Measurements from ENCODE around the gene TEX19. TPM values are rescaled to one million over a fixed set of nuclear protein-coding genes. Genes with fewer than 3 reads are reported as not detected.
"Not testable (repeated sequence)": the region's sequence is repeated elsewhere in the genome, so short reads cannot be mapped to it uniquely, and the experiment has no call there.

The TEX19 gene
- polyA plus RNA-seq, 3 donors from 2014 or later, result not detected

DNA sequence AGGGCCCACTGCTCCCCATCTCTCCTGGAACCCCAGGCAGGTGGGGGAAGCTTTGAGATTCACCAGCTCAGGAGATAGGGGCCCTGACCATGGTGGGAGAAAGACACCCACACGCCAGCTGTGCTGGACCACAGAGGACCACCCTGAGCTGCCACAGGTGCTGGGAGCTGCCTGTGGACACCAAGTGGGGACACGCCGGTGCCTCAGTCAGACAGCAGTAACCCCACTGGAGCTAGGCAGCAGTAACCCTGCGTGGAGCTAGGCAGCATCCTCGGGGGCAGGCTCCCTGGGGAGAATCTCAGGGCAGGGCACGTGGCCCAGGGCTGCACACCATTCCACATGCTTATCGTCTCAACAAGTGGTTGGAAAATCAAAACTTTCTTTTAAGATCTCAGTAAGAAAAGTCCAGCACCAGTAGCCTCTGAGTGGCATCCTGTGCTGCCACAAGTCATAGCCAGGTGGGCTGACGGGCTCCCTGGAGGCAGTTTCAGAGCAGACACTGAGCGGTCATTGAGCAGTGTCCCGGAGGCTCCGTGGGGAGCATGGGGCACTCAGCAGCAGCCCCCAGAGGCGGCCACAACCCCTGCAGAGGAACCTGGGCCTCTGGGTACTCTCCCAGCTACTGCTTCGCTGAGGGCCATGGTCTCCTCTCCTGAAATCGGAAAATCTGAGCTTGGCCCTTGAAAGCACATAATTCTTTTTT is 51.1 kb downstream of the TEX19 start:
- no peaks in the 10 kb centered on the region for H3K9me3 Mint-ChIP-seq
- H3K27me3 Mint-ChIP-seq (ENCODE audit: low read depth in 3 of 3), result peaks cover 0 to 2% (median 2%) of the 10 kb centered on the region in 3 donors
- H3K4me3 Mint-ChIP-seq, result no peak overlapping the region
- no peak for DNase-seq
- H3K36me3 Mint-ChIP-seq, result peaks cover 0 to 21% (median 12%) of the 10 kb centered on the region in 3 donors
- peaks cover 11 to 16% of the 10 kb centered on the region in 2 donors for H3K4me1 Mint-ChIP-seq
- no peak overlapping the region for H3K27ac Mint-ChIP-seq

GRCh38 chr17:82411396-82412053 is 52.5 kb downstream of the TEX19 start:
- Mint-ChIP-seq H3K4me3 (no peak overlapping the region), H3K4me1 (peaks cover 12 to 17% of the 10 kb centered on the region in 2 donors), H3K27ac (no peak overlapping the region), H3K9me3 (no peaks in the 10 kb centered on the region), H3K36me3 (peaks cover 0 to 16% (median 12%) of the 10 kb centered on the region in 3 donors), H3K27me3 (ENCODE audit: low read depth in 3 of 3) (peaks cover 0 to 2% (median 2%) of the 10 kb centered on the region in 3 donors)
- DNase-seq, result no peak

- Mint-ChIP-seq H3K36me3 (peaks cover 0 to 16% (median 12%) of the 10 kb centered on the region in 3 donors), H3K4me1 (peaks cover 12 to 17% of the 10 kb centered on the region in 2 donors)
- H3K27me3 Mint-ChIP-seq (ENCODE audit: low read depth in 3 of 3); H3K27ac Mint-ChIP-seq; DNase-seq; H3K4me3 Mint-ChIP-seq; H3K9me3 Mint-ChIP-seq: not testable (repeated sequence)
Observed at GRCh38 chr17:82412081-82412480, 53.0 kb downstream of the TEX19 start.

- DNase-seq, result no peak
- Mint-ChIP-seq H3K36me3 (peaks cover 0 to 14% (median 12%) of the 10 kb centered on the region in 3 donors), H3K9me3 (no peaks in the 10 kb centered on the region), H3K4me3 (no peak overlapping the region), H3K4me1 (peaks cover 17% of the 10 kb centered on the region in 2 donors), H3K27me3 (ENCODE audit: low read depth in 3 of 3) (peaks cover 0 to 4% (median 2%) of the 10 kb centered on the region in 3 donors), H3K27ac (no peak overlapping the region)
Observed at GRCh38 chr17:82412535-82413520, 53.8 kb downstream of the TEX19 start.

Other genes starting within 250 kb of the TEX19 start
- 10 to 100 TPM; 27.7 to 65.8 (median 28.8) TPM for gene CCDC57, start 146.4 kb upstream of the TEX19 start, polyA plus RNA-seq
- gene SLC16A3, start 130.2 kb upstream of the TEX19 start, polyA plus RNA-seq, result 10 to 100 TPM in 1 of 3 donors, 1 to 10 TPM in 2; 5.8 to 12.2 (median 6.8) TPM
- gene CSNK1D, start 85.5 kb upstream of the TEX19 start, polyA plus RNA-seq, result 100 to 1,000 TPM in 1 of 3 donors, 10 to 100 TPM in 2; 48.9 to 130 (median 55.9) TPM
- 100 to 1,000 TPM; 278 to 589 (median 370) TPM for gene CD7, start 41.6 kb upstream of the TEX19 start, polyA plus RNA-seq
- 1 to 10 TPM in 2 of 3 donors, not detected in 1; 2.7 to 3.6 TPM for gene SECTM1, start 25.5 kb upstream of the TEX19 start, polyA plus RNA-seq
- gene UTS2R, start 12.5 kb downstream of the TEX19 start, polyA plus RNA-seq, result not detected
- 10 to 100 TPM; 12.7 to 18.8 (median 15.2) TPM for gene HEXD, start 59.1 kb downstream of the TEX19 start, polyA plus RNA-seq
- gene OGFOD3, start 59.3 kb downstream of the TEX19 start, polyA plus RNA-seq, result 10 to 100 TPM; 29.3 to 43.5 (median 39.8) TPM
- 100 to 1,000 TPM; 182 to 246 (median 243) TPM for gene CYBC1, start 91.5 kb downstream of the TEX19 start, polyA plus RNA-seq
- gene NARF, start 99.5 kb downstream of the TEX19 start, polyA plus RNA-seq, result 100 to 1,000 TPM; 149 to 192 (median 179) TPM
- 1 to 10 TPM; 1.9 to 9.7 (median 2.9) TPM for gene FOXK2, start 160.5 kb downstream of the TEX19 start, polyA plus RNA-seq

Measured in immature natural killer cell (primary cell).